Ishikawa (cell line): ENCODE measurements around the gene MRPL28.
A peak's percentile ranks its signal among the peaks of the same experiment; 100 is the strongest.

ENCODE experiments used
- CEBPB ChIP-seq: IDR thresholded peaks from 2 replicates; pipeline ENCODE4 v1.6.1; 2012
- CREB1 ChIP-seq: IDR thresholded peaks from 2 replicates; pipeline ENCODE4 v1.6.1; 2012; ENCODE audit warnings: low read depth
- EP300 ChIP-seq: IDR thresholded peaks from 2 replicates; pipeline ENCODE4 v1.6.1; 2012; ENCODE audit warnings: borderline replicate concordance
- FOXM1 ChIP-seq: IDR thresholded peaks from 2 replicates; pipeline ENCODE4 v1.6.1; 2012; ENCODE audit warnings: low read depth, borderline replicate concordance
- MAX ChIP-seq: IDR thresholded peaks from 2 replicates; pipeline ENCODE4 v1.6.1; 2012
- NFIC ChIP-seq: IDR thresholded peaks from 2 replicates; pipeline ENCODE4 v1.6.1; 2012
- RAD21 ChIP-seq: IDR thresholded peaks from 2 replicates; pipeline ENCODE4 v1.6.1; 2012; ENCODE audit warnings: low read depth
- REST ChIP-seq: IDR thresholded peaks from 2 replicates; pipeline ENCODE4 v1.6.1; 2012; ENCODE audit warnings: low read depth, mild to moderate bottlenecking
- TAF1 ChIP-seq: IDR thresholded peaks from 2 replicates; pipeline ENCODE4 v1.6.1; 2012; ENCODE audit warnings: low read depth, mild to moderate bottlenecking
- TEAD4 ChIP-seq: IDR thresholded peaks from 2 replicates; pipeline ENCODE4 v1.6.1; 2012
- USF1 ChIP-seq: IDR thresholded peaks from 2 replicates; pipeline ENCODE4 v1.6.1; 2012
- YY1 ChIP-seq: IDR thresholded peaks from 2 replicates; pipeline ENCODE4 v1.6.1; 2012; ENCODE audit warnings: low read depth
- ZBTB7A ChIP-seq: IDR thresholded peaks from 2 replicates; pipeline ENCODE4 v1.6.1; 2012; ENCODE audit warnings: low read depth

Gene MRPL28

GRCh38 chr16:351804-352520 is 18.4 kb downstream of the MRPL28 start:
- TF ChIP-seq TAF1 (peak; percentile 8; the same call in 1 of the 2 replicates), YY1 (no peak), CEBPB (no peak), ZBTB7A (peak; percentile 49; the same call in 1 of the 2 replicates), TEAD4 (0 out of 2 replicates have a peak, but pooled peaks have one; percentile 8), MAX (peak; percentile 79)

- no peak for TF ChIP-seq USF1
- no peak for TF ChIP-seq RAD21
Measured at GRCh38 chr16:350203-350602, 20.1 kb downstream of the MRPL28 start.

- TF ChIP-seq RAD21: peak; percentile 3; the same call in 1 of the 2 replicates
- TF ChIP-seq FOXM1: no peak
- TF ChIP-seq CREB1: no peak
- no peak for TF ChIP-seq CEBPB
- TF ChIP-seq ZBTB7A: no peak
- TF ChIP-seq MAX: peak; percentile 43
- TF ChIP-seq REST: no peak
Measured at GRCh38 chr16:349211-349610, 21.1 kb downstream of the MRPL28 start.

GRCh38 chr16:347203-347602 is 23.1 kb downstream of the MRPL28 start:
- TF ChIP-seq NFIC (no peak), CEBPB (no peak), MAX (no peak), FOXM1 (no peak), CREB1 (no peak)

- no peak for TF ChIP-seq ZBTB7A
- TF ChIP-seq MAX: no peak
- TF ChIP-seq TEAD4: no peak
Measured at GRCh38 chr16:346587-346986, 23.8 kb downstream of the MRPL28 start.

- no peak for TF ChIP-seq MAX
- no peak for TF ChIP-seq TAF1
- no peak for TF ChIP-seq USF1
- no peak for TF ChIP-seq FOXM1
- no peak for TF ChIP-seq REST
- TF ChIP-seq EP300: no peak
- TF ChIP-seq NFIC: no peak
Measured at GRCh38 chr16:345772-346171, 24.6 kb downstream of the MRPL28 start.
